NCI-H2196 treated with DMSO at 0.1 percent for 48 hours (cell line): ENCODE results near the gene ARHGEF16.
A peak's percentile ranks its signal among the peaks of the same experiment; 100 is the strongest.

ENCODE experiments used
- DNase-seq: peaks from one replicate; lab custom pipeline; 2025; ENCODE audit not compliant: unreplicated experiment; lab: John Stamatoyannopoulos, UW

Gene ARHGEF16

DNA sequence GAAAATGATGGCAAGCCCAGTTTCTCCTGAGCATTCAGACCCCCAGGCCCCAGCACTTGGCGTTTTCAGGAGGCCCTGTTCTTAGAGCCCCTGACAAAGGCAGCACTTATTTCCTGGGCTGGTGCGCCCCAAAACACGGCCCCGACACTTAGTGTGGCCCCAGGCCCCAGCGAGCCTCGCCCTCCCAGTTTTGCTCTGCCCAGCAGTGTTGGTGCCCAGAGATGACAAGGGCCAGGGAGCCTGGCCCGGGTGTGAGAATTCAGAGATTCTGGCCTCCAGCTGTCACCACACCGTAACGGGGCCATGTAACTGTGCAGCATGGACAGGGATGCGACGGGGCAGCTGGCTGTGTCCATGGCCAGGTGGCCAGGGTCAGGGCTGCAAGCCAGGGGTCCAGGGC is 18.0 kb upstream of the ARHGEF16 start:
- DNase-seq, result no peak

DNA sequence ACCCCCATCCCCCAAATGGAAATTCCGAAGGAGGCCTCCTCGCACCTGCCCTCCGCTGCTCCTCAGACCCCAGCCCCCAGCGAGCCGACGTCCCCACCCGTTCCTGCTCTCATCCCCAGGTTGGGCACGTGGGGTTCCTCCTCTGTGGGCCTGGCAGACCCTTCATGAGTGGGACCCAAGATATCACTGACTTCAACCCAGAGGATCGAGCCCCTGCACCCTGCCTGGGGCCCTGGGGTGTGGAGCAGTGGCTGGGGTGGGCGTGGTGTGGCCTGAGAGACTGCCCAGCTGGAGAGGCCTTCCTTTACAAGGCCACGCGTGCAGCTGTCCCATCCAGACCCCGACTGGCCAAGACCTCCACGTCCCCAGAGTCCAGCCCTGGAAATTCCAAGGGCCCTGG is 17.6 kb upstream of the ARHGEF16 start:
- no peak for DNase-seq

DNA sequence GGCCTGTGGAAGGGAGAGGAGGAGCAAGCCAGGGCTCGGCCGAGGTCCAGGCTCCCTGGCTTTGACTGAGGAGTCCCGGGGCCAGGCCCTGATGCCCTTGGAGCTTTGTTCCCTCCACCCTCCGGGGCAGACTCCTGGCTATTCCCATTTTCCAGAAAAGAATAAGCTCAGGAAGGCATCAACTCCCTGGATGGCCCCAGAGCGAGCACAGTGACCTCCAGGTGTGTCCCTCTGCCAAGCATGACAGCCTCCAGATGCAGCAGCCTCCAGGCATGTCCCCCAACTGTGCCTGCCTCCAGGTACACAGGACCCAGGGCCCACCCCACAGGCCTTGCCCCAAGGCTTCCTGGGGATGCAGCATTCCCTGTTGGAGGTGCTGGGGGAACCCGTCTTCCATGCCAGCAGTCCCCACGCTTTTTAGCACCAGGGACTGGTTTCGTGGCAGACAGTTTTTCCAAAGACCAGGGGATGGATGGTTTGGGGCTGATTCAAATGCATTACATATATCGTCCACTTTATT is 15.7 kb upstream of the ARHGEF16 start:
- DNase-seq, result no peak

DNA sequence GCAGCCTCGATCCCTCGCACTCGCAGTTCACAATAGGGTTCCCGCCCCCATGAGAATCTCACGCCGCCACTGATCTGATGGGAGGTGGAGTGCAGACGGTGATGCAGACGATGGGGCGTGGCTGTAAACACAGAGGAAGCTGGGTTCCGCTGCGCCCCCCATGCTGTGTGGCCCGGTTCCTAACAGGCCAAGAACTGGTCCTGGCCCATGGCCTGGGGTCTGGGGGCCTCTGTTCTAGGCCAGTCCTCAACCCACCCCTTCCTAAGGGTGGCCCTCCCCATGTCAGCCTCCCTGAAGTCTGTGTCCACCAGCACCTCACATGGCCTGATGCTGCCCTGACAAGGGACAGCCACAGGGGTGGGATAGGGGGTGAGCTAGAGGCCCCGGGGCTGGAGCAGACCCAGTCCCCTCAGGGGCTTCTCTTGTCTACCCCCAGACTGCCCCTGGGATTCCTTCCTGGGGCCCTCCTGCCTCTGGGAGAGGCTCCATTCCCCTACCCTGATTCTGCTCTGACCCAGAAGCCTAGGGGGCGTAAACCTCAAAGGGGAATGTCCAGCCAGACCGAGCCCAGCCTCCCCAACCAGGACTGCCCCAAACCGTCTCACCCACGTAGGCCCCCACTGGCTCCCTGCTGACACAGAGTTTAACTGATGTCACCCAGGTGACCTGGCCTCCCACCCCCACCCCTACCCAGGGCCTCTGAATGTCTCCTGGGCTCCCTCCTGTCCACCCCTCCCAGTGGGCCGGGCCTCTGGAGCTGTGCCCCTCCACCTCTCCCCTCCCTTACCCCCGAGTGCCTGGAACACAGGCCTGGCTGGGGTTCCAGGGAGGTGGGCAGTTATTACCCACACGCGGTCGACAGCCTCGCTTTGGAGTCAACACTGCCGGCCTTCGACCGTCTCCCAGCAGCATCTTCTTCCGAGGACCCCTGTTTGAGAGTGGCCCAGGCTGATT is 14.8 kb upstream of the ARHGEF16 start:
- DNase-seq, result no peak

DNA sequence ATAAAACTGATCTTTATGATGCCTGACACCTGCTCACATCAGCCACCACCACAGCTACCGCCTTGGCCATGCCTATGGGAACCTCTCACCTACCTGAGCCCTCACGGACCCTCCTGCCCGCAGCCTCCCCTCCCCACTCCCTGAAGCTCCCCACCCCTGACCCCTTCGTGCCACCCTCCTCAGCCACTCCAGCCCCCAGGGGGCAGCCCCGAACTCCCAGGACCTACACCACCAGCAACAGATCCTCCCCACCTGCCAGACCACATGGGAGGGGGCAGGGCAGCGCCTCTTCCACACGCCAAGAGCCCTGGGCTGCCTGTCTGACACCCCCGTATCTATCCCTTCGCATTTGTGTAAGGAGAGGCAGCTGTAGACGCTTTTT is 14.2 kb upstream of the ARHGEF16 start:
- DNase-seq, result no peak

DNA sequence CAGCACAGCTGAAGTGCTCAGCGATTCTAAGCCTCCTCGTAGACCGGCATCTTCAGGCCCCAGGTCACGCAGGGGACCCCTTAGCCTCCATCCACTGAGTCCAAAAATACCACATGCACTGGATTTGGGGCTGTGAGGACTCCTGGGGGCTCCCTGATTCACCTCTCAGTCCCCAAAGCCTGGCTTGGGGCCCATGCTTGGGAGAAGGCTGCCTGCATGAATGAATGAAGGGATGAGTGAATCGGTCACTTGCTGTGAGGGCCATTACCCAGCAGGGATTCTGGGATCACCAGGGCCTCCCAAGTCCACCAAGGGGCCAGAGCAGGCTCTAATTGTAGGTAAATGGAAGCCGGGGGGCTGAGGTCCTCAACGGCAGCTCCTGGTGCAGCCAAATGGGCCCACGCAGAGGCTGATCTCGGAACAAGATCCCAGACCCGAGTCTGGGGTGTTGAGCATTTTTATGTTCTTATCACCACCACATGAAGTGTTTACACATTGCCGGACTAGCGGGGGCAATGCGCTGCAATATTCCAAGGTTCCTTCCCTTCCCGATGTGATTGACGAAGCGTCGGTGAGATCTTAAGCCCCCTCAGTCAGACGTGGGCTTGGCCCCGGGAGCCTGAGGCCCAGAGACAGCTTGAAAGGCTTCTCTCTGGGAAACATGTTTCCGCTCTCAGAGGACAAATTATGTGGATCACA is 13.6 kb upstream of the ARHGEF16 start:
- DNase-seq, result no peak

DNA sequence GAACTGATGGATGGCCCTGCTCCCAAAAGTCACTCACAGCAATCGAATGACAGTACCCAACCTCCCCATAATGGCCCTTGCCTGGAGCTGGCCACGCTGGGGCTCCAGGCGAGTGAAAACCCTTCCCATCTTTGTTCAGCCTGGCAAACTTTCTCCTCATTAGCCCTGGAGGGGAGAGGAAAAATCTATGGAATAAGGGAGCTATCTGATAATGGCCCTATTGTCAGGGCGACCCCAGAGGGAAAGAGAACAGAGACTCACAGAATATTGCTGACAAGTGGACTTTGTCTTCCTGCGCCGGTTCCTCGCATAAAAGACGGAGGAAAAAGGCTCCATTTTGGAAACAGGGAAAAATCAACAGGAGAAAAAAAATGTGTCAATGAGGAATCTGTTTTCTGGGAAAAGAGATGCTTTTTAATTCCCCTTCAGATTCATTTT is 13.0 kb upstream of the ARHGEF16 start:
- no peak for DNase-seq

DNA sequence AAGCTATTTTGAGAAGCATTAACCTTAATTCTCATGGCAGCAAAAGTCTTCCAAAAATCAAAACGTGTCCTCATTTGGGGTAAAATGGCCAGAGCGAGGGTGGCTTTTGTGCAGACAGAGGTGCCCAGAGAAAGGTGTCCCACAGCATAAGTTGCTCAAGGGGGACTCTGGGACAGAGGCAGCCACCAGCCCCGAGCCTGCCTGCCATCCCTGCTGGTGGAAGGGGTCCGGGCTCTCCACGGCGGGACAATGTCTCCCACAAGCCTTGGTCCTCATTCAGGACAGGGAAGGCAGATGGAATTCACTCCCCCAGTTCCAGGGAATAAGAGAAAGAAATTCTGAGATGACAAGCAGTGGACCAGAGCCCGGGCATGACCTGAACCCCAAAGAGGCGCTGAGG is 12.6 kb upstream of the ARHGEF16 start:
- DNase-seq, result no peak

DNA sequence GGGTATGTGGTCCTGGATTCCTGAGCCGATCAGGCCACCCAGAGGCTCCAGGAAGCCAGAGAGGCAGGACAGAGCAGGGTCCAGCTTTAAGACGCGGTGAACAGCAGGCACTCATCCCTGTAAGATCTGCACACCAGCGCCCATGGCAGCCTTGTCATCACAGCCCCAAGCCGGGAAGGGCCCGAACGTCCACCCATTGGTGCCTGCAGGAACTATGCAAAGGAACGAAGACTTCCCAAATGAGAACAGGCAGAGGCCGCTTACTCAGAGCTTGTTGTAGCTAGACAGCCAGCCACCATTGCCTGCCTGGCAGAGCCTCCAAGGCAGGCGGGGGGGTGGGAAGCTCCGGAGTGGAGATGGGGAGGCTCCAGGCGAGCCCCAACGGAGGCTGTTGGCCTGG is 12.1 kb upstream of the ARHGEF16 start:
- DNase-seq, result no peak

DNA sequence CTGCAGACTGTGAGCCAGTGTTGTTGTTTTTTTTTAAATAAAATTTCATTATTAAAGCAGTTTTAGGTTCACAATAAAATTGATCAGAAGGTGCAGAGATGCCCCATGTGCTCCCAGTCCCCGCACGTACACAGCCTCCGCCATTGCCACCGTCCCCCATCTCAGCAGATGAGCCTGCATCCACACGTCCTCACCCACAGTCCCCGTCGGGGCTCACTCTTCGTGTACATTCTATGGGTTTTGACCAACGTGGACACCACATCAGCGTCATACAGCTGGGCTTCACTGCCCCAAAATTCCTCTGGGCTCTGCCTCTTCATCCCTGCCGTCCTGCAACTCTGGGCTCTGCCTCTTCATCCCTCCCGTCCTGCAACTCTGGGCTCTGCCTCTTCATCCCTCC is 11.6 kb upstream of the ARHGEF16 start:
- DNase-seq, result no peak

DNA sequence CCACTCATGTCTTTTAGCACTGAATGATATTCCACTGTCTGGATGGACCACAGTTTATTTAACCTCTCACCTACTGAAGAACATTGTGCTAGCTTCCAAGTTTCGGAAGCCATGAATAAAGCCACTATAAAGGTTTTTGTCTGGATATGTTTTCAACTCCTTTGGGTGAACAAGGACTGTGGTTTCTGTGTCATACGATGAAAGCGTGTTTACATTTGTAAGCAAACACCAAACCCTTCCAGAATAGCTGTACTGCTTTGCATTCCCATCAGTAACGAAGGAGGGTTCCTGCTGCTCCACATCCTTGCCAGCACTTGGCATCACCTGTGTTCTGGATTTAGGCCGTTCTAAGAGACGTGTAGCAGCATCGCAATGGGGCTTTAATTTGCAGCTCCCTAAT is 10.7 kb upstream of the ARHGEF16 start:
- DNase-seq, result no peak

DNA sequence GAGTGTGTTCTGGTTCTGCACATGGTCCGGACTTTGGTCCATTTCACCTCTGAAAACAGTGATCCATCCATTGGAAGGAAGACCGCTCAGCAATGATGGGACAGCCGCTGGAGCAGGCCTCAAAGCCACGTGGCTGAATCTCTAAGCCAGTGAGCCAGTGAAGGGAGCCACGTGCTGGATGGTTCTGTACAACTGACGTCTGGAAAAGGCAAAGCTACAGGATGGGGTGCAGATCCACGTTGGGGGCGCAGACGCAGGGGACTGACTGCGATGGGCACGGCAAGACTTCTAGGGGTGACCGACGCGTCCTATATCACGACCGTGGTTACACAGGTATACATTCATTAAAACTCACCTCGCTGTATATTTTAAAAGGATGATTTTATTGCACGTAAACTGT is 10.2 kb upstream of the ARHGEF16 start:
- DNase-seq, result no peak

DNA sequence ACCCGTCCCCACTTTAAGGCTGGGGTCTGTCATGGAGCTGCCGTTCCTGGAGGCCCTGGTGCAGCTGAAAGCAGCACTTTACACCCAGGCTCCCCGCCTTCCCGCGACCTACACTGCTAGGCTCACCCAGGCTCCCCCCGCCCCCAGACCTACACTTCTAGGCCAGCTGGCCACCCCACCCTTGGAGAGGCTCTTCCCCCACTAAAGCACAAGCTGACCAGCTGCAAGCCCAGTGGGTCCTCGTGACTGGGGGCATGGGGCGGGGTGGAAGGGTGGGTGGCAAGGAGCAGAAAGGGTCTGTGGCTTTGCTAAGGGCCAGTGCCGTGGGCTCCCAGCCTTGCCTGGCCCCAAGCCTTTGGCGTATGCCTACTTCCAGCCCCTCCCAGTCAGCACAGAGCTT is 9.7 kb upstream of the ARHGEF16 start:
- DNase-seq, result no peak

DNA sequence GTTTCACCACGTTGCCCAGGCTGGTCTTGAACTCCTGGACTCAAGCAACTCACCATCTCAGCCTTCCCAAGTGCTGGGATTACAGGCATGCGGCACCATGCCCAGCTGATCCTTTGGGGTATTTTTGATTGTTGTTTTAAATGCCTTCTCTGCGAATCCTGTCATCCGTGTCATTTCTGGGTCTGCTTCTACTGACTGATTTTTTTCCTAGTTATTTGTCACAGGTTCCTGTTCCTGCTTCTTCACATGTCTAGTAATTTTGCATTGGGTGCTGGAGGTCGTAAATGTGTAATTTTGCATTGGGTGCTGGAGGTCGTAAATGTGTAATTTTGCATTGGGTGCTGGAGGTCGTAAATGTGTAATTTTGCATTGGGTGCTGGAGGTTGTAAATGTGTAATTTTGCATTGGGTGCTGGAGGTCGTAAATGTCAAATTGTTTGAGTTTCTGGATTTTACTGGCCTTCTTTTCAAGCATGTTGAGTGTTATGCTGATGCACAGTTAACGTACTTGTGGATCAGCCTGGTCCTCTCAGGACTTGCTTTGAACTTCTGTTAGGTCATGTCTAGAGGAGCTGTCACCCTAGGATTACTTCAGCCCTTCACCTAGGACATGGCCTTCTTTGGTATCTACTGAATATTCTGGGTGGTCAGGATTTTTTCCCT is 4.1 kb upstream of the ARHGEF16 start:
- no peak for DNase-seq

DNA sequence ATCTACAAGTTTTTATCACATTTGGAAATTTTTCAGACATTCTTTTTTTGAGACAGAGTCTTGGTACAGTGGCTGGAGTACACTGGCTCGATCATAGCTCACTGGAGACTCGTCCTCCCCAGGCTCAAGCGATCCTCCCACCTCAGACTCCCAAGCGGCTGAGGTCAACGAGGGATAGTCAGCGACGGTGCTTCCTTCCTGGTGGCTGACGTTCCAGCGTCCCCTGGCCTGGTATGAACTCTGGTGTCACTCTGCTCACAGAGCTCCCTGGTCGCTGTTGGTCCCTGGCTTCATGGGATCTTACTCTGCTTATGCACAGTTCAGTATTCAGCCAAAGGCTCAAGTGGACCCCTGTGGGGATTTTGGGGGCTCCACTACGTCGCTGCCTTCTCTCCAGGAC is 3.5 kb upstream of the ARHGEF16 start:
- no peak for DNase-seq

DNA sequence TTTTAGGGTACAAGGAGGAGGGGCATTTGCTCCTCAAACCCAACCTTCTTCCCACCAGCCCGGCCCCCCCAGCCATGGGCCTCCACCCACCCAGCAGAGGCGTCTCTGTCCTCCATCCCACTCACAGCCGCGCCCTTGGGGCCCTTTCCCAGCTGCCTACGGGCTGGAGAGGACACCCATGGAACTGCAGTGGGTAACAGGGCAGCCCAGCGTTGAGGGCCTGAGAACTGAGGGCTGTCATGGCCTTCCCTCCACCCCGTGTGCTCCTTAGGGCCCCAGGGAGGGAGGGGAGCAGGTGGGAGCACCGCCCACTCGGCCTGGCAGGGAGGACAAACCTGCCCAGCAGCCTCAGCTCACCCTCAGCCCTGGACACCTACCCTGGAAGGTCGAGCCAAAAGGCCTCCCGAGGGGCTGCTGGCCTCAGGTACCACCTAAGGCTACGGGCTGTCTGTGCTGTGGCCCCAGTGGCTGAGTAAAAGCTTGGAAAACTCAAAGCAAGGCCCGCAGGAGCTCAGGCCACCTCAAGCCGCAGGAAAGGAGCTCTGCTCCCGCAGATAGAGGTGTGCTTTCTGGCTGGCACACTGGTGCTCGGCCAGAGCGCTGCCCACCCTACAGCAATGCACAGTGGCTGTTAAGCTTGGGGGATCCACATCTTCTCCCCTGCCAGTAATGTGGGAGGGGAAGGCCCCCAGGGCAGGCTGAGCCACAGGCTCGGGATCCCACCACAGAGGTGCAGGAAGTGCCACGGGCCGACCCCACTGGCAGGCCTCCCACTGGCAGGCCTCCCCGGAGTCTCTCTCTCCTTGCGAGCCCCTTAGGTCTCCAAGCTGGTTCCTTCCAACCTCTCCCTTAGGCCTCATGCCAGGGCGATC is 2.2 kb upstream of the ARHGEF16 start:
- no peak for DNase-seq

DNA sequence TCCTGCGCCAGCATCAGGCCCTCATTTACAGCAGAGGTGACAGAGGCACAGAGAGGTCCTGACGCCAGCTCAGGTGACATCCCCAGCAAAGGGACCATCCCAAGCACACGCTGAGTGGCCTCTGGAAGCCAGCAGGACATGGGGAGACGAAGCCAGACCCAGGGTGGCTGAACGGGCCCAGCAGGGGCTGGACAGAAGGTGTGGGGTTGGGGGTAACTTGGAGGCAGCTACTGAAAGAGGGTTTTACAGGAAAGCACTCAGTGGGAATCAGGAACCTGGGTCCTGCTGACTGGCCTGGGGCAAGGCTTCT is 1.6 kb upstream of the ARHGEF16 start:
- DNase-seq, result no peak

DNA sequence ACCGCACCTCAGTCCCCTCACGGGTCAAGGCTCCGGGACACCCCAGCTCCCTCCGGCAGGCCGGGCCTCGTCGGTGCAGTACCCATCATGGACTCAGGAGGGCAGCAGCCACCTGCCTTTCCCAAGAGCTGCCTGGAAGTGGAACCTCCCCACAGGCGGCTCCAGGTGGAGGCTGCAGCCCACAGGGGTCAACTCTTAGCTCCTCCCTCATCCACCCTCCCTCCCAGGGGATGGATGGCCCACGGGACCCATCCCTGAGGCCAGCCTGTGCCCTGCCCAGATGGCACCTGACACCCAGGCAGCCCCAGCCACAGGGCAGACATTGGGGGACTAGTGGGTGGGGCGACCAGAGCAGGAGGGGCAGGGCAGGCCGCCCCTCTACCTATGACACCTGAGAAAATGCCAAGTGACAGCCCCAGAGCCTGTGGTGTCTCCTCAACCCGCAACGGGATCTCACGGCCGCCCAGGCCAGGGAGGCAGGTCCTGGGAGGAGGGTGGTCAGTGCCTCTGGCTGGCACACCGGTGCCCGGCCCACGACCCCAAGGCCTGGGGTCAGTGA is 1.2 kb upstream of the ARHGEF16 start:
- DNase-seq, result peak; percentile 64

DNA sequence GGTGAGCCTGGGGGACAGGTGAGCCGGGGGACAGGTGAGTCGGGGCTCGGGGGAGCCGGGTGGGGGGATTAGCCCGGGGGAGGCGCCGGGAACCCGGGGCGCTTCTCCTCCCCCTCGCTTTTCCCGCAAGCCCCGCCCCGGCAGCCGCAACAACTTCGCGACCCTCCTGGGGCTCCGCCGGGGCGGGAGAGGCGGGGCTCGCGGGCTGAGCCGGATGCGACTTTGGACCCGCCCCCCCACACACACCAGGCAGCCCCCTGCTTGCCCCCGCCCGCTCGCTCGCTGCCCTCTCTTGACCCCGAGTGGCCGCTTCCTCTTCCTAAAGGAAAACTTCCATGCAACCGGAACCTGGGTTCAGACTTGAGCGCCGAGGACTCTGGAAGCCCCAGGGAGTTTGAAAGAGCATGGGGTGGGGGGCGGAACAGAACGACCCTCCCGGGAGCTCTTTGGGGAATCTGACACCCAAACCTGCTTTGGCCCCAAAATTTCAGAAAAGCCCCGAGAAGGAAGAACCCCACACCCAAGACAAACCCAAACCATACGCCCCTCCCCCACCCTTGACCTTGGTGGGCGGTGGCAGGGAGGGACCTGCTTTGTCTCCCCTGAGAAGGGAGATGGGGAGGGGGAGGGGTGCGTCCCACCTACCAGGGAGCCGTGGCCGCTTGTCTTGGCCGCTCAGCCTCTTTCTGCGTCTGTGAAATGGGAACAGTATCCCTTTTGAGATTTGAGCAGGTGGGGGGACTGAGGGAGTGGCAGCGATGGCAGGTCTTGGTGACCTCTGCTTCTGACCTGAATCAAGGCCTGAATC is 550 bp downstream of the ARHGEF16 start:
- peak; percentile 22 for DNase-seq
